HCT116 (cell line): ENCODE results near the gene CNTN2. TPM values are rescaled to one million over a fixed set of nuclear protein-coding genes. Genes with fewer than 3 reads are reported as not detected.

Experiments used
- ATAC-seq: fragments of 200-7000 bp; cut with Tn5 transposase; 2 replicates; pipeline ENCODE4 v1.9.1; 2020; ENCODE audit warnings: mild to moderate bottlenecking, moderate library complexity
- BruUV-seq: library from RNA; stranded (reverse); fragments of 400-500 nt; replicated peaks from 2 replicates; lab custom pipeline; 2021; lab: Mats Ljungman, UMichigan
- CTCF ChIA-PET: fragments of 300-600 bp; sonication (Branson Sonifier 250); formaldehyde crosslinking; loops from one replicate; lab custom pipeline; 2021; ENCODE audit warnings: antibody characterized with exemption; lab: Charles Lee
- POLR2A ChIA-PET: fragments of 300-600, 350-600 bp; sonication (Branson Sonifier 250); formaldehyde crosslinking; loops from one replicate; lab custom pipeline; 2021; ENCODE audit warnings: antibody characterized with exemption; lab: Charles Lee
- RAD21 ChIA-PET, 2 experiments: fragments of 300-600 bp; sonication (Branson Sonifier 250); formaldehyde crosslinking; loops; one replicate each; lab custom pipeline; 2023; ENCODE audit warnings: low total read pairs in 2 of 2; ENCODE audit not compliant: uncharacterized antibody in 2 of 2, unreplicated experiment in 2 of 2, low non-redundant PET in 1 of 2; lab: Charles Lee
- DNase-seq: peaks from one replicate; pipeline ENCODE4 v3.0.0-alpha.2; 2010; ENCODE audit warnings: low read depth, low spot score
- H2AFZ ChIP-seq: fragments of 200-600 bp; shearing (Covaris generic), sonication (generic); 2 replicates; pipeline ENCODE4 v1.6.1; 2017; ENCODE audit warnings: low read depth, mixed run types, mixed read lengths, antibody characterized with exemption, low read length; ENCODE audit not compliant: poor library complexity, severe bottlenecking
- H3K27ac ChIP-seq: 2 replicates; pipeline ENCODE4 v1.5.1; 2012; ENCODE audit warnings: low read depth, low read length
- H3K27me3 ChIP-seq: fragments of 200-600 bp; sonication (generic); 2 replicates; pipeline ENCODE4 v1.6.1; 2016; ENCODE audit warnings: mixed run types, low read length, mixed read lengths; ENCODE audit not compliant: insufficient read depth
- H3K36me3 ChIP-seq, 2 experiments: fragments of 200-500 bp in 1 of 2; fragments of 200-600 bp in 1 of 2; sonication (Bioruptor generic) in 1 of 2; sonication (generic) in 1 of 2; 2 replicates each; pipeline versions ENCODE4 v1.5.1 to v1.6.1; 2014 to 2016; ENCODE audit warnings: low read length in 2 of 2, inconsistent platforms in 1 of 2, mixed read lengths in 1 of 2, mixed run types in 1 of 2; ENCODE audit not compliant: insufficient read depth in 2 of 2, control insufficient read depth in 1 of 2
- H3K4me1 ChIP-seq, 2 experiments: fragments of 200-600 bp in 1 of 2; sonication (generic) in 1 of 2; 2 replicates each; pipeline versions ENCODE4 v1.5.1 to v1.6.1; 2012 to 2017; ENCODE audit warnings: low read length in 2 of 2, inconsistent platforms in 1 of 2, mild to moderate bottlenecking in 1 of 2, mixed read lengths in 1 of 2, mixed run types in 1 of 2, moderate library complexity in 1 of 2; ENCODE audit not compliant: insufficient read depth in 2 of 2, control insufficient read depth in 1 of 2
- H3K4me2 ChIP-seq: fragments of 200-600 bp; sonication (generic); 2 replicates; pipeline ENCODE4 v1.6.1; 2017; ENCODE audit warnings: mixed run types, low read length, mixed read lengths
- H3K4me3 ChIP-seq, 2 experiments: fragments of 200-600 bp in 1 of 2; sonication (generic) in 1 of 2; replicated peaks in 1 of 2; 2 replicates each; pipeline ENCODE4 v1.5.1; 2011 to 2016; ENCODE audit warnings: low read length in 2 of 2, control low read depth in 1 of 2, low read depth in 1 of 2, mild to moderate bottlenecking in 1 of 2, mixed read lengths in 1 of 2, mixed run types in 1 of 2
- H3K79me2 ChIP-seq: fragments of 200-600 bp; sonication (generic); 2 replicates; pipeline ENCODE4 v1.6.1; 2017; ENCODE audit warnings: mild to moderate bottlenecking, mixed run types, low read length, moderate library complexity, mixed read lengths; ENCODE audit not compliant: insufficient read depth
- H3K9ac ChIP-seq: fragments of 200-600 bp; sonication (generic); 2 replicates; pipeline ENCODE4 v1.6.1; 2016; ENCODE audit warnings: low read length, mixed read lengths
- H3K9me2 ChIP-seq: fragments of 200-600 bp; sonication (generic), shearing (Covaris generic); 2 replicates; pipeline ENCODE4 v1.6.1; 2017; ENCODE audit warnings: mixed run types, mild to moderate bottlenecking, moderate library complexity; ENCODE audit not compliant: insufficient read depth
- H3K9me3 ChIP-seq, 2 experiments: fragments of 200-500 bp in 1 of 2; fragments of 200-600 bp in 1 of 2; sonication (Bioruptor generic) in 1 of 2; sonication (generic) in 1 of 2; 2 replicates each; pipeline ENCODE4 v1.6.1; 2014 to 2017; ENCODE audit warnings: low read length in 2 of 2, mixed read lengths in 2 of 2, inconsistent platforms in 1 of 2, low read depth in 1 of 2, mild to moderate bottlenecking in 1 of 2, mixed run types in 1 of 2, moderate library complexity in 1 of 2; ENCODE audit not compliant: control insufficient read depth in 1 of 2, insufficient read depth in 1 of 2
- H4K20me1 ChIP-seq: fragments of 200-600 bp; sonication (generic), shearing (Covaris generic); 2 replicates; pipeline ENCODE4 v1.6.1; 2017; ENCODE audit warnings: mixed run types, mild to moderate bottlenecking, moderate library complexity; ENCODE audit not compliant: insufficient read depth
- CBX3 ChIP-seq: IDR thresholded peaks from 2 replicates; pipeline ENCODE4 v1.6.1; 2012; ENCODE audit warnings: low read depth
- CEBPB ChIP-seq: IDR thresholded peaks from 2 replicates; pipeline ENCODE4 v1.6.1; 2012; ENCODE audit warnings: low read depth
- EGR1 ChIP-seq: IDR thresholded peaks from 2 replicates; pipeline ENCODE4 v1.6.1; 2012; ENCODE audit warnings: low read depth
- ELF1 ChIP-seq: IDR thresholded peaks from 2 replicates; pipeline ENCODE4 v1.6.1; 2012; ENCODE audit warnings: low read depth, borderline replicate concordance
- EZH2 ChIP-seq: fragments of 200-600 bp; sonication (generic); IDR thresholded peaks from 2 replicates; pipeline ENCODE4 v1.6.1; 2017; ENCODE audit warnings: antibody characterized with exemption, mixed run types
- EZH2phosphoT487 ChIP-seq: fragments of 200-600 bp; IDR thresholded peaks from 2 replicates; pipeline ENCODE4 v1.6.1; 2018; ENCODE audit warnings: antibody characterized with exemption, borderline replicate concordance
- FOSL1 ChIP-seq: IDR thresholded peaks from 2 replicates; pipeline ENCODE4 v1.6.1; 2012; ENCODE audit warnings: low read depth
- JUND ChIP-seq: IDR thresholded peaks from 2 replicates; pipeline ENCODE4 v1.6.1; 2012
- POLR2A ChIP-seq: IDR thresholded peaks from 2 replicates; pipeline ENCODE4 v1.7.0; 2011; ENCODE audit warnings: borderline replicate concordance; ENCODE audit not compliant: insufficient read depth, insufficient read length; ENCODE audit errors: extremely low read depth
- RAD21 ChIP-seq: IDR thresholded peaks from 2 replicates; pipeline ENCODE4 v1.6.1; 2012; ENCODE audit warnings: low read depth, mild to moderate bottlenecking
- SP1 ChIP-seq: IDR thresholded peaks from 2 replicates; pipeline ENCODE4 v1.6.1; 2012; ENCODE audit warnings: low read depth
- SRF ChIP-seq: IDR thresholded peaks from 2 replicates; pipeline ENCODE4 v1.6.1; 2012; ENCODE audit warnings: low read depth
- TCF7L2 ChIP-seq: IDR thresholded peaks from 2 replicates; pipeline ENCODE4 v1.7.0; 2011; ENCODE audit warnings: borderline replicate concordance, inconsistent platforms; ENCODE audit not compliant: insufficient read depth, insufficient read length; ENCODE audit errors: extremely low read depth
- YY1 ChIP-seq: IDR thresholded peaks from 2 replicates; pipeline ENCODE4 v1.6.1; 2011; ENCODE audit warnings: low read length, low read depth, moderate library complexity, mild to moderate bottlenecking; ENCODE audit not compliant: insufficient replicate concordance; ENCODE audit errors: extremely low read depth
- ZFX ChIP-seq: fragments of 450-650 bp; IDR thresholded peaks from 2 replicates; pipeline ENCODE4 v1.6.1; 2017
- ZNF274 ChIP-seq: fragments of 200-500 bp; sonication (Bioruptor generic); IDR thresholded peaks from 2 replicates; pipeline ENCODE4 v1.6.1; 2014; ENCODE audit warnings: mild to moderate bottlenecking, low read depth, low read length, inconsistent platforms
- intact Hi-C: fragments of 100-400 bp; cut with micrococcal nuclease; formaldehyde crosslinking; loops from 2 replicates; pipeline ENCODE4 v1.10.0; 2022
- total RNA-seq: library from RNA; stranded (reverse); gene quantifications from one replicate; pipeline ENCODE4 v1.2.1, GENCODE V29; 2021; ENCODE audit not compliant: unreplicated experiment
- TF ChIP-seq, protein P1 (sequence below): IDR thresholded peaks from 2 replicates; pipeline ENCODE4 v1.6.1; 2012; ENCODE audit warnings: low read depth
- TF ChIP-seq, protein P2 (sequence below): IDR thresholded peaks from 2 replicates; pipeline ENCODE4 v1.6.1; 2011; ENCODE audit warnings: mild to moderate bottlenecking, low read length, moderate library complexity; ENCODE audit not compliant: insufficient replicate concordance; ENCODE audit errors: extremely low read depth
- TF ChIP-seq, protein P3 (sequence below), 3 experiments: fragments of 200-600 bp in 1 of 3; sonication (generic) in 1 of 3; IDR thresholded peaks in 2 of 3; conservative IDR thresholded peaks in 1 of 3; 2 replicates each; pipeline ENCODE4 v1.5.1; 2012 to 2017; ENCODE audit warnings: low read depth in 2 of 3, low read length in 2 of 3, antibody characterized with exemption in 1 of 3, borderline replicate concordance in 1 of 3, control low read depth in 1 of 3, mild to moderate bottlenecking in 1 of 3, mixed read lengths in 1 of 3, mixed run types in 1 of 3, moderate library complexity in 1 of 3; ENCODE audit not compliant: insufficient read depth in 1 of 3

Gene CNTN2
- total RNA-seq, 1 experiment from 2014 or later = 0.15 TPM

DNA sequence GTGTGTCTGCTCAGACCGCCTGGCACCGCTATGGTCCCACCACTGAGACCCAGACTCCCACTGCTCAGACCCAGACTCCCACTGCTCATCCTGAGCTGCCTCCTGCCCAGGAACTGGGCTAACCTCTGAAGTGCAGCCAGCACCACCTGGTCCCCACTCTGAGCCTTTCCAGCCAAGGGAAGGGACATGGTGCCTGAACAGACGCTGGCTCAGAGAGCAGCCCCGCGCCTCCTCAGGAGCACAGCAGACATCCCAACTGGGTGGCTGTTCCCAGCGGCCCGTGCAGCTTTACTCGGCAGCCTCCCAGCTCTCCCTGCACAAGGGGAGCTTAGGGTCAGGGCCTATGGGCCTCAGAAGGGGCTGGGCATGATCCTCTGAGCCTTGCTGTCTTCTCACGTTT, 27.8 kb upstream of the CNTN2 start:
- Histone ChIP-seq H4K20me1 (no peaks in the 10 kb centered on the region), H3K36me3 (no peaks in the 10 kb centered on the region), H2AFZ (no peak overlapping the region), H3K4me2 (no peak overlapping the region), H3K4me1 (0 out of 4 replicates have a peak, but pooled peaks cover 0 to 3% of the 10 kb centered on the region in 2 experiments), H3K4me3 (no peak overlapping the region), H3K79me2 (no peaks in the 10 kb centered on the region), H3K9ac (no peak overlapping the region), H3K27me3 (no peaks in the 10 kb centered on the region; the same call in 1 of the 2 replicates)
- CTCF ChIA-PET = interaction anchor here (1.1 kb wide), 1 partner anchor 26 kb away, joined by 3 read pairs; no protein-coding TSS in a partner anchor
- intact Hi-C loops = no loop called here
- no TSS peak for BruUV-seq
- DNase-seq = no peak
- RAD21 ChIA-PET = no interaction called here
- POLR2A ChIA-PET = interaction anchor here (1.2 kb wide), 1 partner anchor 21 kb away, joined by 3 read pairs; no protein-coding TSS in a partner anchor
- TF ChIP-seq ZFX (no peak), SRF (no peak), JUND (no peak), ZNF274 (no peak), EGR1 (no peak), RAD21 (no peak), YY1 (no peak), EZH2phosphoT487 (no peak), SP1 (no peak), CBX3 (no peak), ELF1 (no peak), POLR2A (no peak), EZH2 (no peak), FOSL1 (no peak), CEBPB (no peak), TCF7L2 (no peak)
- TF ChIP-seq, protein P1, sequence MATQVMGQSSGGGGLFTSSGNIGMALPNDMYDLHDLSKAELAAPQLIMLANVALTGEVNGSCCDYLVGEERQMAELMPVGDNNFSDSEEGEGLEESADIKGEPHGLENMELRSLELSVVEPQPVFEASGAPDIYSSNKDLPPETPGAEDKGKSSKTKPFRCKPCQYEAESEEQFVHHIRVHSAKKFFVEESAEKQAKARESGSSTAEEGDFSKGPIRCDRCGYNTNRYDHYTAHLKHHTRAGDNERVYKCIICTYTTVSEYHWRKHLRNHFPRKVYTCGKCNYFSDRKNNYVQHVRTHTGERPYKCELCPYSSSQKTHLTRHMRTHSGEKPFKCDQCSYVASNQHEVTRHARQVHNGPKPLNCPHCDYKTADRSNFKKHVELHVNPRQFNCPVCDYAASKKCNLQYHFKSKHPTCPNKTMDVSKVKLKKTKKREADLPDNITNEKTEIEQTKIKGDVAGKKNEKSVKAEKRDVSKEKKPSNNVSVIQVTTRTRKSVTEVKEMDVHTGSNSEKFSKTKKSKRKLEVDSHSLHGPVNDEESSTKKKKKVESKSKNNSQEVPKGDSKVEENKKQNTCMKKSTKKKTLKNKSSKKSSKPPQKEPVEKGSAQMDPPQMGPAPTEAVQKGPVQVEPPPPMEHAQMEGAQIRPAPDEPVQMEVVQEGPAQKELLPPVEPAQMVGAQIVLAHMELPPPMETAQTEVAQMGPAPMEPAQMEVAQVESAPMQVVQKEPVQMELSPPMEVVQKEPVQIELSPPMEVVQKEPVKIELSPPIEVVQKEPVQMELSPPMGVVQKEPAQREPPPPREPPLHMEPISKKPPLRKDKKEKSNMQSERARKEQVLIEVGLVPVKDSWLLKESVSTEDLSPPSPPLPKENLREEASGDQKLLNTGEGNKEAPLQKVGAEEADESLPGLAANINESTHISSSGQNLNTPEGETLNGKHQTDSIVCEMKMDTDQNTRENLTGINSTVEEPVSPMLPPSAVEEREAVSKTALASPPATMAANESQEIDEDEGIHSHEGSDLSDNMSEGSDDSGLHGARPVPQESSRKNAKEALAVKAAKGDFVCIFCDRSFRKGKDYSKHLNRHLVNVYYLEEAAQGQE = no peak
- TF ChIP-seq, protein P2, sequence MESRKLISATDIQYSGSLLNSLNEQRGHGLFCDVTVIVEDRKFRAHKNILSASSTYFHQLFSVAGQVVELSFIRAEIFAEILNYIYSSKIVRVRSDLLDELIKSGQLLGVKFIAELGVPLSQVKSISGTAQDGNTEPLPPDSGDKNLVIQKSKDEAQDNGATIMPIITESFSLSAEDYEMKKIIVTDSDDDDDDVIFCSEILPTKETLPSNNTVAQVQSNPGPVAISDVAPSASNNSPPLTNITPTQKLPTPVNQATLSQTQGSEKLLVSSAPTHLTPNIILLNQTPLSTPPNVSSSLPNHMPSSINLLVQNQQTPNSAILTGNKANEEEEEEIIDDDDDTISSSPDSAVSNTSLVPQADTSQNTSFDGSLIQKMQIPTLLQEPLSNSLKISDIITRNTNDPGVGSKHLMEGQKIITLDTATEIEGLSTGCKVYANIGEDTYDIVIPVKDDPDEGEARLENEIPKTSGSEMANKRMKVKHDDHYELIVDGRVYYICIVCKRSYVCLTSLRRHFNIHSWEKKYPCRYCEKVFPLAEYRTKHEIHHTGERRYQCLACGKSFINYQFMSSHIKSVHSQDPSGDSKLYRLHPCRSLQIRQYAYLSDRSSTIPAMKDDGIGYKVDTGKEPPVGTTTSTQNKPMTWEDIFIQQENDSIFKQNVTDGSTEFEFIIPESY = no peak
- TF ChIP-seq, protein P3, sequence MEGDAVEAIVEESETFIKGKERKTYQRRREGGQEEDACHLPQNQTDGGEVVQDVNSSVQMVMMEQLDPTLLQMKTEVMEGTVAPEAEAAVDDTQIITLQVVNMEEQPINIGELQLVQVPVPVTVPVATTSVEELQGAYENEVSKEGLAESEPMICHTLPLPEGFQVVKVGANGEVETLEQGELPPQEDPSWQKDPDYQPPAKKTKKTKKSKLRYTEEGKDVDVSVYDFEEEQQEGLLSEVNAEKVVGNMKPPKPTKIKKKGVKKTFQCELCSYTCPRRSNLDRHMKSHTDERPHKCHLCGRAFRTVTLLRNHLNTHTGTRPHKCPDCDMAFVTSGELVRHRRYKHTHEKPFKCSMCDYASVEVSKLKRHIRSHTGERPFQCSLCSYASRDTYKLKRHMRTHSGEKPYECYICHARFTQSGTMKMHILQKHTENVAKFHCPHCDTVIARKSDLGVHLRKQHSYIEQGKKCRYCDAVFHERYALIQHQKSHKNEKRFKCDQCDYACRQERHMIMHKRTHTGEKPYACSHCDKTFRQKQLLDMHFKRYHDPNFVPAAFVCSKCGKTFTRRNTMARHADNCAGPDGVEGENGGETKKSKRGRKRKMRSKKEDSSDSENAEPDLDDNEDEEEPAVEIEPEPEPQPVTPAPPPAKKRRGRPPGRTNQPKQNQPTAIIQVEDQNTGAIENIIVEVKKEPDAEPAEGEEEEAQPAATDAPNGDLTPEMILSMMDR (IDR thresholded peaks at IDR 0.05 in 2 of 3, conservative IDR thresholded peaks at IDR 0.05 in 1 of 3; ENCODE audit: borderline replicate concordance in 1 of 3, insufficient read depth in 1 of 3, low read depth in 2 of 3, low read length in 2 of 3) = no peak
- TF ChIP-seq, all 23 proteins: peak for 0
- Histone ChIP-seq H3K9me3 (no peaks in the 10 kb centered on the region), H3K27ac (no peak overlapping the region), H3K9me2 (no peaks in the 10 kb centered on the region)
- no peak for ATAC-seq
